Left lung (tissue), 10 donors: Measurements from ENCODE around the gene ZNF48. TPM values are rescaled to one million over a fixed set of nuclear protein-coding genes. Genes with fewer than 3 reads are reported as not detected.

Source experiments
- ATAC-seq: fragments of 200-7000 bp; cut with Tn5 transposase; one replicate; pipeline ENCODE4 v1.9.1; 2020; ENCODE audit warnings: moderate library complexity
- DNase-seq, 4 donors: peaks; one replicate each; pipeline ENCODE4 v3.0.0-alpha.2; 2013 to 2020
- H3K27ac ChIP-seq, 2 donors: fragments of 200-600 bp; sonication (generic) in 1 of 2; one replicate each; pipeline versions ENCODE4 v1.5.0 to v1.8.0; 2020 to 2021
- H3K27me3 ChIP-seq, 2 donors: fragments of 200-600 bp; sonication (generic) in 1 of 2; one replicate each; pipeline versions ENCODE4 v1.5.0 to v1.8.0; 2020 to 2021
- H3K36me3 ChIP-seq, 2 donors: fragments of 200-600 bp; sonication (generic) in 1 of 2; one replicate each; pipeline versions ENCODE4 v1.5.0 to v1.8.0; 2020 to 2021
- H3K4me1 ChIP-seq, 2 donors: fragments of 200-600 bp; one replicate each; pipeline ENCODE4 v1.8.0; 2021
- H3K4me3 ChIP-seq, 2 donors: fragments of 200-600 bp; sonication (generic) in 1 of 2; one replicate each; pipeline versions ENCODE4 v1.5.0 to v1.8.0; 2020 to 2021; ENCODE audit warnings: mild to moderate bottlenecking in 1 of 2
- H3K9me3 ChIP-seq, 2 donors: fragments of 200-600 bp; sonication (generic) in 1 of 2; one replicate each; pipeline versions ENCODE4 v1.5.0 to v1.8.0; 2020 to 2021
- CTCF ChIP-seq, 2 donors: fragments of 200-600 bp; sonication (generic) in 1 of 2; IDR thresholded peaks; one replicate each; pipeline versions ENCODE4 v1.5.0 to v1.8.0; 2021; ENCODE audit warnings: antibody characterized with exemption in 2 of 2
- intact Hi-C, 2 donors: fragments of 100-400 bp; cut with DNase I; formaldehyde crosslinking; loops; one replicate each; pipeline versions ENCODE4 v1.11.2 to v1.14.2; 2022
- polyA plus RNA-seq, 6 donors: library from polyadenylated mRNA; unstranded; fragments of 120-200 nt; gene quantifications; one replicate each; pipeline ENCODE4 v1.2.1, GENCODE V29; 2013; ENCODE audit not compliant: insufficient read length in 6 of 6
- total RNA-seq, 2 donors: library from RNA; stranded (reverse); fragmentation: NEBNext Ultra II Directional; extraction: Animal tissue kit (Norgen Biotek cat#: 25700); gene quantifications; one replicate each; pipeline ENCODE4 v1.2.1, GENCODE V29; 2021
- donor health status: DM: no; HTN: yes; CAD: no.
- donor health status: DM: no; HTN: no; CAD: no.

Gene ZNF48
- total and polyA plus RNA-seq, 8 donors = 6.8 to 11.7 (median 8.4) TPM

- intact Hi-C loops = no loop called here
- H3K27ac ChIP-seq = peak overlapping the region in 1 of 2 donors; percentile 83
- ATAC-seq = no peak
Measured at GRCh38 chr16:30367349-30368009, 27.7 kb upstream of the ZNF48 start.

GRCh38 chr16:30368122-30368791 is 27.0 kb upstream of the ZNF48 start:
- ATAC-seq (no peak), DNase-seq (peak in 1 of 4 donors; percentile 62)
- Histone ChIP-seq H3K36me3 (peaks cover 0 to 36% of the 10 kb centered on the region in 2 donors), H3K4me1 (peaks cover 4 to 42% of the 10 kb centered on the region in 2 donors), H3K4me3 (peak overlapping the region; percentile 76 to 93), H3K27me3 (no peaks in the 10 kb centered on the region), H3K27ac (peak overlapping the region in 1 of 2 donors; percentile 83), H3K9me3 (no peaks in the 10 kb centered on the region)
- intact Hi-C loops = no loop called here
- no peak for TF ChIP-seq CTCF (IDR thresholded peaks at IDR 0.05)

More at GRCh38 chr16:30367349-30368009, 27.7 kb upstream of the ZNF48 start:
- Histone ChIP-seq H3K27me3 (no peaks in the 10 kb centered on the region), H3K9me3 (no peaks in the 10 kb centered on the region), H3K4me1 (peaks cover 4 to 42% of the 10 kb centered on the region in 2 donors), H3K36me3 (peaks cover 0 to 44% of the 10 kb centered on the region in 2 donors), H3K4me3 (peak overlapping the region; percentile 76 to 93)
- TF ChIP-seq CTCF (IDR thresholded peaks at IDR 0.05) = no peak
- DNase-seq = no peak

- no peak for TF ChIP-seq CTCF (IDR thresholded peaks at IDR 0.05)
- no peaks in the 10 kb centered on the region for H3K27me3 ChIP-seq
- H3K36me3 ChIP-seq = peaks cover 0 to 31% of the 10 kb centered on the region in 2 donors
- peak overlapping the region; percentile 62 to 83 for H3K27ac ChIP-seq
- DNase-seq (no peak), ATAC-seq (no peak)
- H3K4me1 ChIP-seq = peaks cover 4 to 42% of the 10 kb centered on the region in 2 donors
- intact Hi-C loops = no loop called here
- H3K9me3 ChIP-seq = no peaks in the 10 kb centered on the region
- peak overlapping the region; percentile 76 to 93 for H3K4me3 ChIP-seq
Measured at GRCh38 chr16:30368792-30369090, 26.5 kb upstream of the ZNF48 start.

GRCh38 chr16:30369091-30369937 is 25.9 kb upstream of the ZNF48 start:
- H3K27me3 ChIP-seq = no peaks in the 10 kb centered on the region
- peaks cover 0 to 26% of the 10 kb centered on the region in 2 donors for H3K36me3 ChIP-seq
- H3K9me3 ChIP-seq = no peaks in the 10 kb centered on the region
- peak overlapping the region; percentile 76 to 93 for H3K4me3 ChIP-seq
- intact Hi-C loops = no loop called here
- peak overlapping the region; percentile 62 to 83 for H3K27ac ChIP-seq
- no peak for TF ChIP-seq CTCF (IDR thresholded peaks at IDR 0.05)
- DNase-seq (peak in 1 of 4 donors; percentile 82), ATAC-seq (no peak)
- H3K4me1 ChIP-seq = peaks cover 4 to 42% of the 10 kb centered on the region in 2 donors
